Upper lobe of left lung (tissue), 6 donors: Measurements from ENCODE around the gene MPZL1. TPM values are rescaled to one million over a fixed set of nuclear protein-coding genes. Genes with fewer than 3 reads are reported as not detected.

Experiments
- ATAC-seq, 2 donors: fragments of 200-7000 bp; cut with Tn5 transposase; one replicate each; pipeline ENCODE4 v1.9.1; 2022; ENCODE audit warnings: mild to moderate bottlenecking in 2 of 2, moderate library complexity in 2 of 2; ENCODE audit not compliant: low FRiP score in 2 of 2
- DNase-seq, 2 donors: peaks; one replicate each; pipeline ENCODE4 v3.0.0-alpha.2; 2019 to 2020
- H3K27ac ChIP-seq, 4 donors: fragments of 200-600 bp; sonication (generic); one replicate each; pipeline ENCODE4 v1.5.1; 2016 to 2019
- H3K27me3 ChIP-seq, 4 donors: fragments of 200-600 bp; sonication (generic); one replicate each; pipeline ENCODE4 v1.5.1; 2017 to 2019
- H3K36me3 ChIP-seq, 4 donors: fragments of 200-600 bp; sonication (generic); one replicate each; pipeline ENCODE4 v1.5.1; 2016 to 2019
- H3K4me1 ChIP-seq, 4 donors: fragments of 200-600 bp; sonication (generic); one replicate each; pipeline ENCODE4 v1.5.1; 2018 to 2019
- H3K4me3 ChIP-seq, 4 donors: fragments of 200-600 bp; sonication (generic); one replicate each; pipeline ENCODE4 v1.5.1; 2017 to 2019; ENCODE audit warnings: mild to moderate bottlenecking in 2 of 4, moderate library complexity in 1 of 4
- H3K9me3 ChIP-seq, 4 donors: fragments of 200-600 bp; sonication (generic); one replicate each; pipeline ENCODE4 v1.5.1; 2018 to 2019
- EP300 ChIP-seq, 4 donors: sonication (generic); formaldehyde crosslinking; IDR thresholded peaks; one replicate each; pipeline ENCODE4 v1.5.1; 2017; ENCODE audit warnings: antibody characterized with exemption in 4 of 4, control low read depth in 2 of 4
- POLR2A ChIP-seq, 4 donors: fragments of 450-650 bp; IDR thresholded peaks; one replicate each; pipeline ENCODE4 v1.5.1; 2016 to 2017; ENCODE audit warnings: antibody characterized with exemption in 4 of 4, mild to moderate bottlenecking in 2 of 4
- POLR2AphosphoS5 ChIP-seq, 2 donors: sonication (generic); formaldehyde crosslinking; IDR thresholded peaks; one replicate each; pipeline ENCODE4 v1.5.1; 2017; ENCODE audit warnings: antibody characterized with exemption in 2 of 2
- WGBS, 2 donors: methylation state at CpG; one replicate each; pipeline ENCODE4 v1.1.5; 2017 to 2018; 5-methylcytosine and 5-hydroxymethylcytosine counted together
- total RNA-seq, 6 donors: library from RNA; depleted of rRNA in 4 of 6; stranded (reverse); fragments of >200 nt in 4 of 6; gene quantifications; one replicate each; pipeline versions ENCODE4 v1.1.0 to v1.2.1, GENCODE V29; 2016 to 2021
- TF ChIP-seq, protein P1 (sequence below), 6 experiments: fragments of 450-650 bp in 4 of 6; fragments of 200-600 bp in 2 of 6; sonication (generic) in 2 of 6; IDR thresholded peaks; one replicate each; pipeline ENCODE4 v1.5.1; 2016 to 2019; ENCODE audit warnings: antibody characterized with exemption in 6 of 6
- donor health status: DM: no; HTN: no; CAD: no; lungs with moderate emphysema.
- donor health status: DM: no; HTN: yes; CAD: no; lungs with severe emphysema.

Gene MPZL1
- total RNA-seq, 6 donors from 2014 or later: 28.3 to 80.6 (median 65.4) TPM

GRCh38 chr1:167693425-167694045, 28.2 kb upstream of the MPZL1 start:
- no peaks in the 10 kb centered on the region for H3K27me3 ChIP-seq
- H3K4me3 ChIP-seq: no peak overlapping the region
- no peak overlapping the region for H3K27ac ChIP-seq
- TF ChIP-seq POLR2AphosphoS5 (IDR thresholded peaks at IDR 0.05) (no peak), POLR2A (IDR thresholded peaks at IDR 0.05) (no peak)
- TF ChIP-seq, protein P1, sequence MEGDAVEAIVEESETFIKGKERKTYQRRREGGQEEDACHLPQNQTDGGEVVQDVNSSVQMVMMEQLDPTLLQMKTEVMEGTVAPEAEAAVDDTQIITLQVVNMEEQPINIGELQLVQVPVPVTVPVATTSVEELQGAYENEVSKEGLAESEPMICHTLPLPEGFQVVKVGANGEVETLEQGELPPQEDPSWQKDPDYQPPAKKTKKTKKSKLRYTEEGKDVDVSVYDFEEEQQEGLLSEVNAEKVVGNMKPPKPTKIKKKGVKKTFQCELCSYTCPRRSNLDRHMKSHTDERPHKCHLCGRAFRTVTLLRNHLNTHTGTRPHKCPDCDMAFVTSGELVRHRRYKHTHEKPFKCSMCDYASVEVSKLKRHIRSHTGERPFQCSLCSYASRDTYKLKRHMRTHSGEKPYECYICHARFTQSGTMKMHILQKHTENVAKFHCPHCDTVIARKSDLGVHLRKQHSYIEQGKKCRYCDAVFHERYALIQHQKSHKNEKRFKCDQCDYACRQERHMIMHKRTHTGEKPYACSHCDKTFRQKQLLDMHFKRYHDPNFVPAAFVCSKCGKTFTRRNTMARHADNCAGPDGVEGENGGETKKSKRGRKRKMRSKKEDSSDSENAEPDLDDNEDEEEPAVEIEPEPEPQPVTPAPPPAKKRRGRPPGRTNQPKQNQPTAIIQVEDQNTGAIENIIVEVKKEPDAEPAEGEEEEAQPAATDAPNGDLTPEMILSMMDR (IDR thresholded peaks at IDR 0.05): no peak
- peaks cover 5 to 11% (median 7%) of the 10 kb centered on the region in 4 donors for H3K4me1 ChIP-seq
- WGBS, 2 donors: 88 to 90% methylated on average over 4 to 7 of the region's 7 CpGs
- DNase-seq (no peak), ATAC-seq (no peak)
- H3K9me3 ChIP-seq: no peaks in the 10 kb centered on the region
- peaks cover 0 to 35% (median 21%) of the 10 kb centered on the region in 4 donors for H3K36me3 ChIP-seq

- 82% methylated on average over 2 of the region's 2 CpGs for WGBS, 2 donors
- peaks cover 5 to 11% (median 7%) of the 10 kb centered on the region in 4 donors for H3K4me1 ChIP-seq
- no peaks in the 10 kb centered on the region for H3K27me3 ChIP-seq
- no peak for DNase-seq
- no peaks in the 10 kb centered on the region for H3K9me3 ChIP-seq
- TF ChIP-seq POLR2A (IDR thresholded peaks at IDR 0.05) (no peak), EP300 (IDR thresholded peaks at IDR 0.05) (no peak), POLR2AphosphoS5 (IDR thresholded peaks at IDR 0.05) (no peak)
- TF ChIP-seq, protein P1 (IDR thresholded peaks at IDR 0.05): no peak
- ATAC-seq: no peak
- H3K36me3 ChIP-seq: peaks cover 0 to 36% (median 23%) of the 10 kb centered on the region in 4 donors
- no peak overlapping the region for H3K4me3 ChIP-seq
- no peak overlapping the region for H3K27ac ChIP-seq
Measured at GRCh38 chr1:167694691-167695090, 27.1 kb upstream of the MPZL1 start.

DNA sequence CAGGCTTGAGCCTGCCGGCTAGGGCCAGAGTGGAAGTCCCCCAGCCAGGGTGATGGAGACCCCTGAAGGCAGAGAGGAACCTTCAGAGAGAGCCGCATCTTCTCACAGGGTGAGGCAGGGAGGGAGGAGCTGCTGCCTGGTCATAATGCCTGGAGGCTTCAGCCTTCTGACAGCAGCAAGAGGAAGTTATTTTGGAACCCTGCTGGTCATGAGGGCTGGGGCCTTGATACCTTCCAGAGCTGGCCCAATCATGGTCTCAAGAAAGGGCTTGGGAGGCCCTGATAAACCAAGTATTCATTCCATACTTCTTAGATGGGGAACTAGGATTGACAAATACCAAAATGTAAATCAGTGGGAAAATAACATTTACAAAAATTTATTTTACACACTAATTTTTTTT, 26.6 kb upstream of the MPZL1 start:
- H3K27me3 ChIP-seq: no peaks in the 10 kb centered on the region
- TF ChIP-seq, protein P1 (IDR thresholded peaks at IDR 0.05): no peak
- TF ChIP-seq POLR2A (IDR thresholded peaks at IDR 0.05) (no peak), POLR2AphosphoS5 (IDR thresholded peaks at IDR 0.05) (no peak), EP300 (IDR thresholded peaks at IDR 0.05) (no peak)
- H3K4me1 ChIP-seq: peaks cover 5 to 11% (median 7%) of the 10 kb centered on the region in 4 donors
- DNase-seq (no peak), ATAC-seq (no peak)
- WGBS, 2 donors: 86 to 93% methylated on average over 2 of the region's 2 CpGs
- no peak overlapping the region for H3K4me3 ChIP-seq
- H3K36me3 ChIP-seq: peaks cover 0 to 36% (median 25%) of the 10 kb centered on the region in 4 donors
- H3K9me3 ChIP-seq: no peaks in the 10 kb centered on the region
- H3K27ac ChIP-seq: no peak overlapping the region

DNA sequence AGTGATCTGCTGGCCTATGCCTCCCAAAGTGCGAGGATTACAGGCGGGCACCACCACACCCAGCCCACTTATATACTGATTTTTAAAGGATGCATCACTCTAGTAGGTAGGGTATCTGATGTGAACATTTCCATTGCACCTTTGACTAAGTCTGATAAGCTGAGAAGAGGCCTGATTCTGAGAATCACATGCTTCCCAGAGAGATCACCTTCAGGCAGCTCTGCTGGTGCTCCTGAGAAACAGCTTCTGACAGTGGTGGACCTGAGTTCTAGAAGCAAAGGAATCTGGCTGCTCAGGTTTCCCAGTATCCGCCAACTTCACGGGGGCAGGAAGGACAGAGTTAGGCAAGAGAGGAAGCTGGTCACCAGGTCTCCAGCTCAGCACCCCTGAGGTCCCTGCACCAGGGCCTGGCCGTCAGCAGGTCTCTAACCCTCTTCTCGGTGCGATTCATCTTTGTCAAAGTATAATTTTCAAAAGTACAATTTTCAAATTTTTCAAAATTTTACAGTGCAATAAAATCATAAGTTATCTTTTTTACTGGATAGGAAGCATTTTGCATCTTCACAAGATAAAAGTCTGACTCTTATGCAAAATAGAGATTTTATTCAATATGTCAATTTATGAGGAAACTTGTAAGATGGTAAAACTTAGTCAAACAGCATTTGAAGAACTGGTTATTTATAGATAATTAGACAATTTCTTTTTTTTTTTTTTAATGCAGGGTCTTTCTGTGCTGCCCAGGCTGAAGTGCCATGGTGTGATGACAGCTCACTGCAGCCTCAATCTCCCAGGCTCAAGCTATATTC, 25.8 kb upstream of the MPZL1 start:
- no peak overlapping the region for H3K27ac ChIP-seq
- H3K4me1 ChIP-seq: peaks cover 5 to 11% (median 7%) of the 10 kb centered on the region in 4 donors
- H3K36me3 ChIP-seq: peaks cover 0 to 33% (median 21%) of the 10 kb centered on the region in 4 donors
- DNase-seq (no peak), ATAC-seq (no peak)
- H3K27me3 ChIP-seq: no peaks in the 10 kb centered on the region
- WGBS, 2 donors: 84 to 93% methylated on average over 7 of the region's 7 CpGs
- H3K4me3 ChIP-seq: no peak overlapping the region
- no peaks in the 10 kb centered on the region for H3K9me3 ChIP-seq
- TF ChIP-seq, protein P1 (IDR thresholded peaks at IDR 0.05): no peak
- TF ChIP-seq POLR2AphosphoS5 (IDR thresholded peaks at IDR 0.05) (no peak), EP300 (IDR thresholded peaks at IDR 0.05) (no peak), POLR2A (IDR thresholded peaks at IDR 0.05) (no peak)
